Smooth muscle cell (in vitro differentiated cells): ENCODE data around the gene CSNK1E. TPM values are rescaled to one million over a fixed set of nuclear protein-coding genes. Genes with fewer than 3 reads are reported as not detected.

Experiments
- DNase-seq: peaks from one replicate; lab custom pipeline; 2025; ENCODE audit not compliant: unreplicated experiment; lab: John Stamatoyannopoulos, UW
- H2AFZ ChIP-seq: fragments of 200-600 bp; sonication (generic); 2 replicates; pipeline ENCODE4 v1.6.0; 2016; ENCODE audit warnings: antibody characterized with exemption, low read depth, mild to moderate bottlenecking
- H3F3A ChIP-seq: fragments of 200-600 bp; sonication (generic); 2 replicates; pipeline ENCODE4 v1.6.0; 2017; ENCODE audit warnings: antibody characterized with exemption, low read depth
- H3K27ac ChIP-seq: fragments of 200-600 bp; sonication (generic); 2 replicates; pipeline ENCODE4 v1.5.1; 2016; ENCODE audit warnings: low read depth, mild to moderate bottlenecking
- H3K27me3 ChIP-seq: fragments of 200-600 bp; sonication (generic); 2 replicates; pipeline ENCODE4 v1.6.1; 2016; ENCODE audit warnings: low read depth, mild to moderate bottlenecking
- H3K36me3 ChIP-seq: fragments of 200-600 bp; sonication (generic); 2 replicates; pipeline ENCODE4 v1.5.1; 2016; ENCODE audit warnings: low read depth
- H3K4me1 ChIP-seq: fragments of 200-600 bp; sonication (generic); 2 replicates; pipeline ENCODE4 v1.5.1; 2016; ENCODE audit warnings: low read depth
- H3K4me2 ChIP-seq: fragments of 200-600 bp; sonication (generic); 2 replicates; pipeline ENCODE4 v1.6.0; 2016; ENCODE audit warnings: mild to moderate bottlenecking
- H3K4me3 ChIP-seq: fragments of 200-600 bp; sonication (generic); 2 replicates; pipeline ENCODE4 v1.5.1; 2016; ENCODE audit warnings: mild to moderate bottlenecking
- H3K79me2 ChIP-seq: fragments of 200-600 bp; sonication (generic); 2 replicates; pipeline ENCODE4 v1.6.0; 2016; ENCODE audit warnings: low read depth, mild to moderate bottlenecking
- H3K9ac ChIP-seq: fragments of 200-600 bp; sonication (generic); 2 replicates; pipeline ENCODE4 v1.6.0; 2016; ENCODE audit warnings: low read depth
- H3K9me3 ChIP-seq: fragments of 200-600 bp; sonication (generic); replicated peaks from 2 replicates; pipeline ENCODE4 v1.5.1; 2016; ENCODE audit warnings: low read depth
- H4K20me1 ChIP-seq: fragments of 200-600 bp; sonication (generic); 2 replicates; pipeline ENCODE4 v1.6.0; 2016; ENCODE audit warnings: low read depth
- CTCF ChIP-seq: fragments of 200-600 bp; sonication (generic); IDR thresholded peaks from 2 replicates; pipeline ENCODE4 v1.5.1; 2017; ENCODE audit warnings: borderline replicate concordance, mild to moderate bottlenecking, antibody characterized with exemption; ENCODE audit not compliant: insufficient read depth, poor library complexity, severe bottlenecking
- WGBS: methylation state at CpG from one replicate; pipeline ENCODE4 v1.1.7; 2016; ENCODE audit warnings: low lambda C conversion rate; 5-methylcytosine and 5-hydroxymethylcytosine counted together
- polyA plus RNA-seq: library from polyadenylated mRNA; unstranded; fragments of >200 nt; fragmentation: Nextera tagmentation; extraction: Ambion mirVana; gene quantifications from 2 replicates; pipeline ENCODE4 v1.2.1, GENCODE V29; 2016
- total RNA-seq: library from RNA; depleted of rRNA; stranded (reverse); fragments of >200 nt; gene quantifications from 2 replicates; pipeline ENCODE4 v1.2.3, GENCODE V29; 2014

Gene CSNK1E
- total and polyA plus RNA-seq, 2 experiments from 2014 or later, result 94.7 to 154 TPM

- Histone ChIP-seq H3K4me1 (peaks cover 35% of the 10 kb centered on the region), H3K79me2 (peaks cover 99% of the 10 kb centered on the region), H4K20me1 (peaks cover 100% of the 10 kb centered on the region), H3K4me2 (no peak overlapping the region), H3K9ac (no peak overlapping the region), H3K27me3 (no peaks in the 10 kb centered on the region), H3K27ac (no peak overlapping the region), H3K4me3 (no peak overlapping the region), H3F3A (peaks cover 7% of the 10 kb centered on the region), H3K36me3 (no peaks in the 10 kb centered on the region), H3K9me3 (no peaks in the 10 kb centered on the region), H2AFZ (no peak overlapping the region)
- no peak for TF ChIP-seq CTCF
- no peak for DNase-seq
- 82% methylated on average over 8 of the region's 8 CpGs for WGBS
Observed at GRCh38 chr22:38259370-38259769, 57.9 kb downstream of the CSNK1E start.

GRCh38 chr22:38258895-38259294 is 58.3 kb downstream of the CSNK1E start:
- peaks cover 35% of the 10 kb centered on the region for H3K4me1 ChIP-seq
- H3K27me3 ChIP-seq, result no peaks in the 10 kb centered on the region
- no peak overlapping the region for H3K27ac ChIP-seq
- H4K20me1 ChIP-seq, result peaks cover 100% of the 10 kb centered on the region
- H3F3A ChIP-seq, result peaks cover 7% of the 10 kb centered on the region
- TF ChIP-seq CTCF, result no peak
- H3K9me3 ChIP-seq, result no peaks in the 10 kb centered on the region
- no peaks in the 10 kb centered on the region for H3K36me3 ChIP-seq
- H2AFZ ChIP-seq, result no peak overlapping the region
- no peak for DNase-seq
- H3K9ac ChIP-seq, result no peak overlapping the region
- H3K79me2 ChIP-seq, result peaks cover 99% of the 10 kb centered on the region
- no peak overlapping the region for H3K4me3 ChIP-seq
- no peak overlapping the region for H3K4me2 ChIP-seq
- 90% methylated on average over 8 of the region's 8 CpGs for WGBS

DNA sequence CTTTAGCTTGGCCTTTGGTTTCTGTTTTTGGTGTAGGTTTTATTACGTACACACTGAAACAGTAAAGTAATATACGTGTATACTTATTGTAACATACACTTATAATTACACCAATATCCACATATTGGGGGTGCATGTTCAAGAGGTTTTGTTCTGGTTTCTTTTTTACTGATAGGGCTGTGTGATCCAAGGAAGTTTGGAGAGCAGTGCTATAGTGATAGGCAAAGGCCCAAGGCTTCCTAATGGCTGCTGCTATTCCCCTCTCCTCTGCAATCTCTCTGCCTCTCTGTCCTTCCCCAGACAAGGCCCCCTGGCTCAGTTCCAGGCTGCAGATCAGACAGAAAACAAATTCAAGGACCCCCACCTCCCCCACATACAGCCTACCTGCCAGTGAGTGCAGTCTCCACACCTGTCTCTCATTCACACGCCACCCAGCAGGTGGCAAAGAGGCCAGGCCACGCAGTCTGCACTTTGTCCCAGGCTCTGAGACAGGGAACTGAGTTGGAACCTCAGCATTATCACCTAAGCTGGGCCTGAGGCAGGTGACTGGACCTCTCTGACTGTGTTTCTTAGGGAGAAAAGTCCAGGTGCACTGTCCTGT is 59.5 kb downstream of the CSNK1E start:
- Histone ChIP-seq H3K36me3 (no peaks in the 10 kb centered on the region), H3K9ac (no peak overlapping the region), H3K79me2 (peaks cover 99% of the 10 kb centered on the region), H2AFZ (no peak overlapping the region), H4K20me1 (peaks cover 100% of the 10 kb centered on the region), H3K4me3 (no peak overlapping the region), H3K4me2 (peak overlapping the region; percentile 60), H3K9me3 (no peaks in the 10 kb centered on the region), H3F3A (peaks cover 7% of the 10 kb centered on the region), H3K27me3 (no peaks in the 10 kb centered on the region), H3K27ac (peak overlapping the region; percentile 66), H3K4me1 (peaks cover 35% of the 10 kb centered on the region)
- DNase-seq, result no peak
- TF ChIP-seq CTCF, result no peak
- 91% methylated on average over 4 of the region's 4 CpGs for WGBS

- H3K27ac ChIP-seq, result peak overlapping the region; percentile 66
- TF ChIP-seq CTCF, result no peak
- H3F3A ChIP-seq, result peaks cover 7% of the 10 kb centered on the region
- no peaks in the 10 kb centered on the region for H3K27me3 ChIP-seq
- peaks cover 31% of the 10 kb centered on the region for H3K4me1 ChIP-seq
- no peaks in the 10 kb centered on the region for H3K36me3 ChIP-seq
- peaks cover 99% of the 10 kb centered on the region for H3K79me2 ChIP-seq
- DNase-seq, result no peak
- H3K4me2 ChIP-seq, result peak overlapping the region; percentile 60
- H3K4me3 ChIP-seq, result no peak overlapping the region
- no peak overlapping the region for H3K9ac ChIP-seq
- no peaks in the 10 kb centered on the region for H3K9me3 ChIP-seq
- H4K20me1 ChIP-seq, result peaks cover 100% of the 10 kb centered on the region
- 54% methylated on average over 14 of the region's 14 CpGs for WGBS
- no peak overlapping the region for H2AFZ ChIP-seq
Observed at GRCh38 chr22:38257181-38257580, 60.1 kb downstream of the CSNK1E start.
